Stimulated activated CD8-positive, alpha-beta memory T cell treated with anti-CD3 and anti-CD28 coated beads, Interleukin-2, amount 100 ng/mL, for 48 hours (primary cell): ENCODE measurements around the gene NAPA.

Experiments used
- DNase-seq, 2 donors: peaks; one replicate each; pipeline ENCODE4 v3.0.0-alpha.2; 2020; ENCODE audit warnings: low read depth in 2 of 2

The NAPA gene

DNA sequence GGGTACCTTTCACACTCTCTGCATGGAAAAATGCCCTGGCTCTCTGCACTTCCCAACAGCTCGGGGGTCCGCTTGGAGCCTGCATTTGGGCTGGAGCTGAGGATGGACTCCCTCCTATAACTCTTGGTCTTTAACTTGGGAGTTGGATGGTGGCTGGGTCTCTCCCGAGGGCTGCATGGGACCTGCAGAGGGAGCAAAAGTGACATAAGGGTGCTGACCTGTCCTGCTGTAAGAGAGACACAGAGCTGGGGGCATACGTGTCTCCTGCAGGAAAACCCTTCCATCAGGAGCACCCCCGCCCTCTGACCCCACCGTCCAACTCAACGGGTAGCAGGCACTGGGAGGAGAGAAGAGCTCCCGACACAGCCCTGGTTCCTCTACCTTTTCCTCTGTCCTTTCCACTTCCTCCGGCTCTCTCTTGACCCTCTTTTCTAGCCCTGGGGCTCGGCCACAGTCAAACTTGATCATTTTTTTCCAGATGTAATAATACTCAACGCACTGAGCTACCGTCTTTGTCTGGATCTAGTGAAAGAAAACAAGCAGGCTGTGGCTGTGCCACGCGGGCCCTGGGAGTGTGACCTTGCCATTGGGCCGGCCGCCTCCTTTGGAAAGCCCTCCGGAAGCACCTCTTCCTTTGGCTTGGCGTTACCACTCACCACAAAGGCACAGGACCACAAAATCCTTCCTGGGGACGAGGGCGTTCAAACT is 6.8 kb upstream of the NAPA start:
- no peak for DNase-seq

- no peak for DNase-seq
Measured at GRCh38 chr19:47520839-47521238, 6.0 kb upstream of the NAPA start.

GRCh38 chr19:47520343-47520806 is 5.5 kb upstream of the NAPA start:
- DNase-seq, result no peak

DNA sequence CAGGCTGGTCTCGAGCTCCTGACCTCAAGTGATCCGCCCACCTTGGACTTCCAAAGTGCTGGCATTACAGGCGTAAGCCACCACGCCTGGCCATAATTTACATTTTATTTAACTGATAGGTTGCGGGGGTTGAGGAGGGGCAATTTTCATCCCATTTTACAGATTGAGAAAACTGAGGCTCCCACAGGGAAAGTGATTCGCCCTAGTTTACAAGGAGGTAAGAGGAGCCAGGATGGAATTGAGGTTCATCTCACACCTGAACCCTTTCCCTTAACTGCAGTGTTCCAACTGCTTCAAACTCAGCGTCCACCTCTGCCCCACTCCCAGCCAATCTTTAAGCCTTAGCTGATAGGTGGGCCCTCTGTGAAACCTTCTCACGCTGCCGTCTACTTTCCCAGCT is 4.0 kb upstream of the NAPA start:
- DNase-seq, result no peak

- DNase-seq, result peak; percentile 43 to 66
Measured at GRCh38 chr19:47518139-47518538, 3.3 kb upstream of the NAPA start.

DNA sequence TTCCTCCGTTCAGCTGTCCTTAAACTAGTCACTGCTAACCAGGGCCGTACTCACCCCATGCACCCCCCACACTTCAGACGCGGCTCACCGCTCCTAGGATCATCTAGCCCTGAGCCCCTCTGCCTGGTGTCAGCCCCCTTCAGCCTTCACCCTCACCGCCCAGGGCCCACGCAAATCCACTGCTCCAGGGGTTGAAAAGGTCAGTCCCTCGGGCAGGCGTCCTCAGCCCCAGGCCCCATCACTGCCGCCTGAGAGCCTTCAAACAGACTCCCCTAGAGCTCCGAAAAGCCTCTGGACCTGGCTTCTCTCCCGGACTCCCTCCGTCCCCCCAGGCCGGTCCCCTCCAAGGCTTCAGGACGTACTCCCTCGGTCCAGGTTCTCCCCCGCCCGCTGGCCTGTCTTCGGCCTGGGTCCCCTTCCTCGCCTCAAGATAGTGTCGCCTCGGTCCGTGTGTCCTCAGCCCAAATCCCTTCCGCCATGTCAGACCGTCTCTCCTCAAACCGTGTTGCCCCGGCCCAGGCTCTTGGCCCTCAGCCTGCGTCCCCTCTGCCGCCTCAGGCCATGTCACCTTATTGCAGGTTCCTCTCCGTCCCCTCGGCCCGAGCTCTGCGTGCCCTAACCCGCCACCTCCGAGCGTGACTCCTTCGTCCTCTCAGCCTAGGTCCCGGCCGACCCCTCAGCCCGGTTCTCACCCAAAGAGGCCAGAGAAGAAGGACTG is 553 bp downstream of the NAPA start:
- DNase-seq, result no peak

- no peak for DNase-seq
Measured at GRCh38 chr19:47512948-47513319, 1.9 kb downstream of the NAPA start.

DNA sequence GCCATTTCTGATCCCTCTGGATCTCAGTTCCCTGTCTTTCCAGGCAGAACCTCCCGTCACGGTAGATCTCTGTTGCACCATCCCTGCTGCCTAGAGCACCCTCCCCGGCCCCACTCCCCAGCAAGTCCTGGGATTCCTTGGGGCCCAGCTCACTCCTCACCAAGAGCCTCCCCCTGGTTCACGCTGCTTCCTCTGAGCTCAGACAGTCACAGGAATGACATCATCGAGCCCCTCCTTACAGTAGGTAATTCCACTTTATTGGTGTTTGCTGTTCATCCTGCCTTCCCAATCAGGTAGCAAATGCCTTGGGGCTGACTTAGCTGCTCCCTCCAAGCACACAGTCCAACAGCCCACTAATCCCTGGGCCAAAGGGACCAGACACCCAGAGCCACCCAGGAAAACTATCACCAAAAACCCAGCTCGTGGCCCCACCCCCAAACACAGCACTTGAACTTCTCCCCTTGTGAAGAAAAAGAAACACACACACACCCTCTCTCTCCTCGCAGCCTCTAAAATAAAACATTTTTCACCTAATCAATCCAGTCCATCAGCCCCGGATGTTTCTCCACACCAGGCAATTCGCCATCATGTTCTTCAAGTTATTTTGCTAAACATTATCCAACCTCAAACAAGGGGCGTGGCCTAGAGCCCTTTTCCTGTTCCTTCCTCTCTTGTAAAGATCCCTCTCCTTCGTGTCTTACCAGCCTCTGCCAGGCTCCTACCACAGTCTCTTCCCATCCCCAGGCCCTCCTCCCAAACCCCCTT is 2.5 kb downstream of the NAPA start:
- DNase-seq, result no peak

GRCh38 chr19:47511681-47512080 is 3.2 kb downstream of the NAPA start:
- DNase-seq, result no peak

- no peak for DNase-seq
Measured at GRCh38 chr19:47511128-47511517, 3.7 kb downstream of the NAPA start.

DNA sequence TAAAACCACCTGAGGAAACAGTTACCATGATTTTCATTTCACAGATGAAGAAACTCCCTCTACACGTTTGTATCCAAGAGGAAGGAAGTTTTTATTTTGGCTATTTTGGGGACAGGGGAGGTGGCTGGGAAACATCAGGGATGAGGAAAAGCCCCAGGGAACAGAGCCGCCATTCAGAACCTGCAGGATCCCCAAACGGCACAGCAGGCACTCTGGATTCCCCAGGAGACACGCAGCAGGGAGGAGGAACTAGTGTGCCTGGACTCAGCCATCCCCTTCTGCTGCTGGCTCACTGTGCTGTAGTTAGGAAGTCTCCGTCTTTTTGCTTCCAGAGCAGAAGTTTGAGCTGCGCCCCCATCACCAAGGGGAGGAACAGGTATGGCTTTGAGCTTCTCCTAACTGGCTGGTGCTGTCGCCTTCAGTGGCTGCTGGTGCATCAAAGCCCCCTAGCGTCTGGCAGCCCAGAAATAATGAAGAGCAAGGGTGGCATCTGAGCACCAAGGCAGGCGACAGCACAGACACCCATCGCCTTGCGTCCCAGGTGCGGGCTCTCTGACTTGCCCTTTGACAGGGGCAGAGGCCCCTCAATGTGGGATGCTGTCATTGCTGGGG is 4.2 kb downstream of the NAPA start:
- no peak for DNase-seq

GRCh38 chr19:47509973-47510372 is 4.9 kb downstream of the NAPA start:
- no peak for DNase-seq

DNA sequence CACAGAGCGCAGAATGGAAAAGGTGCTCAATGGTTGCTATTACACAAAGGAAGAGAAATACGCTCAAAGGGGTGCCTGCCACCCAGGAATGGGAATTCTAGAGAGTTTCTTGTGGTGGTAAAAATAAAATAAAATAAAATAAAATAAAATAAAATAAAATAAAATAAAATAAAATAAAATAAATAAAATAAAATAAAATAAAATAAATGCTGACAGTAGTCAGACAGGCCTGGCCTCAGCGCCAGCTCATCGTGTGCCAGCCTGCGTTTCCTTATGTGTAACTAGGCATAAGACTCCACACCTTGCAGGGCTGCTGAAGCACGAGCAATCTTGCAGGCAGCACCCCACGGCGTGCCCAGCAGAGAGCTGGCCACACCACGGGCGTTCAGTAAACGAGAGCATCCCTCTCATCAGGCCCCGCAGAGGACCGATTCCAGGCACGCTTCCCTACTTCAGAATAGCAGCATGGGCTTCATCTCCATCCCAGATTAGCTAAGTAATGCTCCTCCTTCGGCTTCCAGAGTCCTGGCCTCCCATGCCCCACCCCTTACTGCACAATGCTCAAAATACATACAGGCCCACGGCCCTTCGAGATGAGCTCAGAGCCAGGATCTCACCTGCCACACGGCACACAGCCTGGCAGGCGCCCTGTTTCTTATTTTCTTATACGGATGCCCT is 5.6 kb downstream of the NAPA start:
- no peak for DNase-seq

- DNase-seq, result no peak
Measured at GRCh38 chr19:47508721-47509120, 6.1 kb downstream of the NAPA start.

- no peak for DNase-seq
Measured at GRCh38 chr19:47507924-47508553, 6.8 kb downstream of the NAPA start.

DNA sequence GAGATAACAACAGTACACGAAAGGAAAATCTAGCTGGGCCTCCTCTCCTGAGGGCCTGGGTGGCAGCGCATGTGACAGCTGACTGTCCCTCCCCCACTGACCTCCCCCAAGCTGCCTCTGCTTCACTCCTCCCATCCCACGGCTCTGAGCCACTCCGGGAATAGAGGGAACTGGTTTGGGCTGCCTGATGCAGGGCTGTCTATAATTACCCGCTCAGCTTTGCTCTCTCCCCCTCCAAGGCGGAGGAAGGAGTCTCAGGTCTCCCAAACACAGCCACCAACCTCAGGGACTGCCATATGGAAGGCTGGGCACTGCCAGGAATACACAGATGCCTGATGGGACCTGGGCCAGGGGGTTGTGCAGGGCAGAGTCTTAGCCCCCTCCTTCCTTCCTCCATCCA is 7.9 kb downstream of the NAPA start:
- no peak for DNase-seq

DNA sequence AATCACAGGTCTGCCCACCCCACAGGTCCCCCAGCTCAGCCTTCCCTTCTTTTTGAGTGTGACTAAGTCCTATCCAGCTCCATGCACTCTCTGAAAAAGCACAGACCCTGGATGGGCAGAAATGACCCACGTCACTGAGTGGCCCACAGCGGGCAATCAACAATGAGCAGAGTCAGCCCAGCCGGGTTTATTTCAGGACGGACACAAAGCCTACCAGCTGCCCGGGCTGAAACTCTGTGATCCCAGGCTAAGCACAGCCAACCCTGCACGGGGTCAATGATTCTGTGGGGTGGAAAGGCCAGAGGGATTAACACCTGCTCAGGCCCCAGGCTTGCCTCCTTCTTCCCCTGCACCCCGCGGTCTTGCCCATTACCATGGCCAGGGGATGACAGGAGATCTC is 8.4 kb downstream of the NAPA start:
- DNase-seq, result no peak

- no peak for DNase-seq
Measured at GRCh38 chr19:47505506-47505905, 9.4 kb downstream of the NAPA start.

GRCh38 chr19:47503826-47504150 is 11.1 kb downstream of the NAPA start:
- DNase-seq, result no peak

GRCh38 chr19:47503130-47503825 is 11.6 kb downstream of the NAPA start:
- no peak for DNase-seq
